ENCODE measurements around the gene ST6GALNAC3. TPM values are rescaled to one million over a fixed set of nuclear protein-coding genes. Genes with fewer than 3 reads are reported as not detected.

ST6GALNAC3 gene
- total RNA-seq, 1 experiment from 2014 or later = 2.2 TPM

DNA sequence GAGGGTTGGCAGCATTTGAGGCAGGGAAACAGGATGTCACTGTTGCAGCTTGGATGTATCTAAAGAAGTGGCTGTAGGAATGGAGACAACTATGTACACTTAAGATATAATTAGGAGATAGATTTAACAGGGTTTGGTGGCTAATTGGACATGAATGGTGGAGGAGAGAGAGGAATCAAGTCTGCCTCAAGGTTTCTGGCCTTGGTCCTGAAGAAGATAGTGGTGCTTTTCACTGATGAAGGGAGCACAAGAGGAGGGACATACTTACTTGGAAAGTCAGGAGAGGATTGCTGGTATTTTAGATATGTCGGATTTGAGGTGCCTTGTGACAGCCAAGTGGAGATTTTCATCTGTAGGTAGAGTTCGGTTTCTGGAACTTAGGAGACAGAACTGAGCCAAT lies 123.9 kb downstream of the ST6GALNAC3 start:
- Histone ChIP-seq H3K27me3 (ENCODE audit: insufficient read depth, low read length) (no peaks in the 10 kb centered on the region), H3K4me1 (ENCODE audit: control insufficient read depth in 1 of 2, insufficient read depth in 2 of 2, low read length in 2 of 2) (no peaks in the 10 kb centered on the region; a peak in 1 of 4 replicates), H3K9ac (ENCODE audit: low read length) (no peak overlapping the region), H3K9me3 (ENCODE audit: control insufficient read depth in 1 of 2, insufficient read depth in 1 of 2, low read depth in 1 of 2, low read length in 2 of 2) (no peaks in the 10 kb centered on the region), H4K20me1 (ENCODE audit: insufficient read depth) (no peaks in the 10 kb centered on the region), H3K79me2 (ENCODE audit: insufficient read depth, low read length) (no peaks in the 10 kb centered on the region), H3K4me2 (ENCODE audit: low read length) (no peak overlapping the region), H3K36me3 (ENCODE audit: control insufficient read depth in 1 of 2, insufficient read depth in 2 of 2, low read length in 2 of 2) (no peaks in the 10 kb centered on the region), H2AFZ (ENCODE audit: low read depth, low read length, poor library complexity, severe bottlenecking) (no peak overlapping the region), H3K9me2 (ENCODE audit: insufficient read depth) (no peaks in the 10 kb centered on the region), H3K27ac (ENCODE audit: low read depth, low read length) (no peak overlapping the region), H3K4me3 (replicated peaks in 1 of 2; ENCODE audit: low read depth in 1 of 2, low read length in 2 of 2) (no peak overlapping the region)
- CTCF ChIA-PET = no interaction called here
- no peak for DNase-seq (ENCODE audit: low read depth, low spot score)
- BruUV-seq (replicated peaks) = no TSS peak
- RAD21 ChIA-PET (ENCODE audit: low non-redundant PET in 1 of 2, low total read pairs in 2 of 2, uncharacterized antibody in 2 of 2, unreplicated experiment in 2 of 2) = no interaction called here
- intact Hi-C loops (cut with micrococcal nuclease) = no loop called here
- ATAC-seq = no peak
- peak; percentile 34 for TF ChIP-seq REST (IDR thresholded peaks at IDR 0.05; ENCODE audit: low read depth)
- TF ChIP-seq JUND (IDR thresholded peaks at IDR 0.05) = no peak
- no peak for TF ChIP-seq ELF1 (IDR thresholded peaks at IDR 0.05; ENCODE audit: borderline replicate concordance, low read depth)
- TF ChIP-seq POLR2AphosphoS5 (IDR thresholded peaks at IDR 0.05; ENCODE audit: low read depth, low read length) = no peak
- no peak for TF ChIP-seq POLR2A (IDR thresholded peaks at IDR 0.05; ENCODE audit: borderline replicate concordance, extremely low read depth, insufficient read depth, insufficient read length)
- no peak for TF ChIP-seq EZH2 (IDR thresholded peaks at IDR 0.05)
- POLR2A ChIA-PET = no interaction called here

DNA sequence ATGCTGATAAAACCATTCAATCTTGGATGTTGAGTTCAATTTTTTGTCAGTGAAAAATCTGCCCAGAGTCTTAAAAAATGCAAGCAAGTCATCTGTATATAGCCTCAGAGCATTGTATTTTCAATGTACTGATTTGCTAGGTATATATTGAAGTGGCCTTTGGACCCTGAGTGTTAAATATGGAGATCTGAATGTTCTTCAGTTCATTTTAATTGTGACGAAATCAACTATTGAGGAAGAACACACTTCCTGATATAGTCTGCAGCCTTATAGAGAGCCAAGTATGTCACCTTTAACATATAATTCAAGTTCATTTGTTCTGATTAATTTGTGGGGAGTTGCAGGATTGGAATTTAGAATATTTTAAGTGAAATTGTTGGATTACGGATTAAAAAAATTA lies 128.1 kb downstream of the ST6GALNAC3 start:
- H3K9ac ChIP-seq (ENCODE audit: low read length) = no peak overlapping the region
- no peaks in the 10 kb centered on the region for H3K9me3 ChIP-seq (ENCODE audit: control insufficient read depth in 1 of 2, insufficient read depth in 1 of 2, low read depth in 1 of 2, low read length in 2 of 2)
- no peak for DNase-seq (ENCODE audit: low read depth, low spot score)
- H3K9me2 ChIP-seq (ENCODE audit: insufficient read depth) = no peaks in the 10 kb centered on the region
- no peaks in the 10 kb centered on the region for H3K36me3 ChIP-seq (ENCODE audit: control insufficient read depth in 1 of 2, insufficient read depth in 2 of 2, low read length in 2 of 2)
- H3K27ac ChIP-seq (ENCODE audit: low read depth, low read length) = no peak overlapping the region
- ATAC-seq = no peak
- intact Hi-C loops (cut with micrococcal nuclease) = no loop called here
- H3K27me3 ChIP-seq (ENCODE audit: insufficient read depth, low read length) = no peaks in the 10 kb centered on the region
- no peak overlapping the region for H3K4me2 ChIP-seq (ENCODE audit: low read length)
- H3K79me2 ChIP-seq (ENCODE audit: insufficient read depth, low read length) = no peaks in the 10 kb centered on the region
- no peaks in the 10 kb centered on the region for H4K20me1 ChIP-seq (ENCODE audit: insufficient read depth)
- RAD21 ChIA-PET (ENCODE audit: low non-redundant PET in 1 of 2, low total read pairs in 2 of 2, uncharacterized antibody in 2 of 2, unreplicated experiment in 2 of 2) = interaction anchor here in 1 of 2 experiments (0.7 kb wide), 1 partner anchor 95 kb away, joined by 3 read pairs; no protein-coding TSS in a partner anchor
- H3K4me1 ChIP-seq (ENCODE audit: control insufficient read depth in 1 of 2, insufficient read depth in 2 of 2, low read length in 2 of 2) = no peaks in the 10 kb centered on the region
- CTCF ChIA-PET = no interaction called here
- no peak overlapping the region for H3K4me3 ChIP-seq (replicated peaks in 1 of 2; ENCODE audit: low read depth in 1 of 2, low read length in 2 of 2)
- POLR2A ChIA-PET = no interaction called here
- H2AFZ ChIP-seq (ENCODE audit: low read depth, low read length, poor library complexity, severe bottlenecking) = no peak overlapping the region
- BruUV-seq (replicated peaks) = no TSS peak
- no peak for TF ChIP-seq CEBPB (IDR thresholded peaks at IDR 0.05; ENCODE audit: low read depth)
- TF ChIP-seq YY1 (IDR thresholded peaks at IDR 0.05; ENCODE audit: extremely low read depth, insufficient replicate concordance, low read depth, low read length) = no peak
- no peak for TF ChIP-seq ATF3 (IDR thresholded peaks at IDR 0.05)
- TF ChIP-seq ZFX (IDR thresholded peaks at IDR 0.05) = no peak
- TF ChIP-seq ZNF274 (IDR thresholded peaks at IDR 0.05; ENCODE audit: low read depth, low read length) = no peak
- TF ChIP-seq MAX (IDR thresholded peaks at IDR 0.05) = no peak
- TF ChIP-seq, protein P1, sequence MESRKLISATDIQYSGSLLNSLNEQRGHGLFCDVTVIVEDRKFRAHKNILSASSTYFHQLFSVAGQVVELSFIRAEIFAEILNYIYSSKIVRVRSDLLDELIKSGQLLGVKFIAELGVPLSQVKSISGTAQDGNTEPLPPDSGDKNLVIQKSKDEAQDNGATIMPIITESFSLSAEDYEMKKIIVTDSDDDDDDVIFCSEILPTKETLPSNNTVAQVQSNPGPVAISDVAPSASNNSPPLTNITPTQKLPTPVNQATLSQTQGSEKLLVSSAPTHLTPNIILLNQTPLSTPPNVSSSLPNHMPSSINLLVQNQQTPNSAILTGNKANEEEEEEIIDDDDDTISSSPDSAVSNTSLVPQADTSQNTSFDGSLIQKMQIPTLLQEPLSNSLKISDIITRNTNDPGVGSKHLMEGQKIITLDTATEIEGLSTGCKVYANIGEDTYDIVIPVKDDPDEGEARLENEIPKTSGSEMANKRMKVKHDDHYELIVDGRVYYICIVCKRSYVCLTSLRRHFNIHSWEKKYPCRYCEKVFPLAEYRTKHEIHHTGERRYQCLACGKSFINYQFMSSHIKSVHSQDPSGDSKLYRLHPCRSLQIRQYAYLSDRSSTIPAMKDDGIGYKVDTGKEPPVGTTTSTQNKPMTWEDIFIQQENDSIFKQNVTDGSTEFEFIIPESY (IDR thresholded peaks at IDR 0.05; ENCODE audit: extremely low read depth, insufficient replicate concordance, low read length) = no peak
- TF ChIP-seq JUND (IDR thresholded peaks at IDR 0.05) = no peak
- no peak for TF ChIP-seq SIN3A (IDR thresholded peaks at IDR 0.05; ENCODE audit: low read depth)
- TF ChIP-seq CBX3 (IDR thresholded peaks at IDR 0.05; ENCODE audit: low read depth) = no peak
- no peak for TF ChIP-seq TCF7L2 (IDR thresholded peaks at IDR 0.05; ENCODE audit: borderline replicate concordance, extremely low read depth, insufficient read depth, insufficient read length)
- TF ChIP-seq FOSL1 (IDR thresholded peaks at IDR 0.05; ENCODE audit: low read depth) = no peak

Measured in HCT116 (cell line).